Peyer's patch (tissue), 4 donors: ENCODE data around the gene SLC43A3. TPM values are rescaled to one million over a fixed set of nuclear protein-coding genes. Genes with fewer than 3 reads are reported as not detected.

ENCODE experiments used
- DNase-seq, 3 donors: peaks; one replicate each; pipeline ENCODE4 v3.0.0-alpha.2; 2017 to 2019
- H3K27ac ChIP-seq, 4 donors: fragments of 200-600 bp; sonication (generic); one replicate each; pipeline ENCODE4 v1.5.1; 2016 to 2019
- H3K27me3 ChIP-seq, 2 donors: fragments of 200-600 bp; sonication (generic); one replicate each; pipeline ENCODE4 v1.5.1; 2019
- H3K36me3 ChIP-seq, 3 donors: fragments of 200-600 bp; sonication (generic); one replicate each; pipeline ENCODE4 v1.5.1; 2016 to 2019
- H3K4me1 ChIP-seq, 4 donors: fragments of 200-600 bp; sonication (generic); one replicate each; pipeline ENCODE4 v1.5.1; 2016 to 2019
- H3K4me3 ChIP-seq, 4 donors: fragments of 200-600 bp; sonication (generic); 1 replicate in 3 of 4; 2 replicates in 1 of 4; pipeline ENCODE4 v1.5.1; 2016 to 2019; ENCODE audit warnings: mild to moderate bottlenecking in 1 of 4
- H3K9me3 ChIP-seq, 4 donors: fragments of 200-600 bp; sonication (generic); one replicate each; pipeline ENCODE4 v1.5.1; 2016 to 2019; ENCODE audit warnings: mild to moderate bottlenecking in 1 of 4
- POLR2A ChIP-seq, 2 donors: fragments of 450-650 bp; IDR thresholded peaks; one replicate each; pipeline ENCODE4 v1.5.1; 2017; ENCODE audit warnings: antibody characterized with exemption in 2 of 2, mild to moderate bottlenecking in 2 of 2, moderate library complexity in 2 of 2
- total RNA-seq, 4 donors: library from RNA; depleted of rRNA; stranded (reverse); fragments of >200 nt; gene quantifications; one replicate each; pipeline ENCODE4 v1.1.0, GENCODE V29; 2016
- TF ChIP-seq, protein P1 (sequence below), 6 experiments: fragments of 450-650 bp in 4 of 6; fragments of 200-600 bp in 2 of 6; sonication (generic) in 1 of 6; IDR thresholded peaks; one replicate each; pipeline ENCODE4 v1.5.1; 2017 to 2019; ENCODE audit warnings: antibody characterized with exemption in 6 of 6, mild to moderate bottlenecking in 3 of 6, moderate library complexity in 1 of 6

SLC43A3 gene
- total RNA-seq, 4 donors from 2014 or later = 5.1 to 38.8 (median 17.6) TPM

- H3K36me3 ChIP-seq = no peaks in the 10 kb centered on the region
- DNase-seq = no peak
- peaks cover 9 to 36% (median 28%) of the 10 kb centered on the region in 4 donors for H3K4me1 ChIP-seq
- H3K27me3 ChIP-seq = peaks cover 0 to 10% of the 10 kb centered on the region in 2 donors
- no peak for TF ChIP-seq POLR2A (IDR thresholded peaks at IDR 0.05)
- TF ChIP-seq, protein P1, sequence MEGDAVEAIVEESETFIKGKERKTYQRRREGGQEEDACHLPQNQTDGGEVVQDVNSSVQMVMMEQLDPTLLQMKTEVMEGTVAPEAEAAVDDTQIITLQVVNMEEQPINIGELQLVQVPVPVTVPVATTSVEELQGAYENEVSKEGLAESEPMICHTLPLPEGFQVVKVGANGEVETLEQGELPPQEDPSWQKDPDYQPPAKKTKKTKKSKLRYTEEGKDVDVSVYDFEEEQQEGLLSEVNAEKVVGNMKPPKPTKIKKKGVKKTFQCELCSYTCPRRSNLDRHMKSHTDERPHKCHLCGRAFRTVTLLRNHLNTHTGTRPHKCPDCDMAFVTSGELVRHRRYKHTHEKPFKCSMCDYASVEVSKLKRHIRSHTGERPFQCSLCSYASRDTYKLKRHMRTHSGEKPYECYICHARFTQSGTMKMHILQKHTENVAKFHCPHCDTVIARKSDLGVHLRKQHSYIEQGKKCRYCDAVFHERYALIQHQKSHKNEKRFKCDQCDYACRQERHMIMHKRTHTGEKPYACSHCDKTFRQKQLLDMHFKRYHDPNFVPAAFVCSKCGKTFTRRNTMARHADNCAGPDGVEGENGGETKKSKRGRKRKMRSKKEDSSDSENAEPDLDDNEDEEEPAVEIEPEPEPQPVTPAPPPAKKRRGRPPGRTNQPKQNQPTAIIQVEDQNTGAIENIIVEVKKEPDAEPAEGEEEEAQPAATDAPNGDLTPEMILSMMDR (IDR thresholded peaks at IDR 0.05) = no peak
- no peak overlapping the region for H3K4me3 ChIP-seq
- H3K27ac ChIP-seq = no peak overlapping the region
- no peaks in the 10 kb centered on the region for H3K9me3 ChIP-seq
These were observed 35.0 kb upstream of the SLC43A3 start for GRCh38 chr11:57461841-57462489.

DNA sequence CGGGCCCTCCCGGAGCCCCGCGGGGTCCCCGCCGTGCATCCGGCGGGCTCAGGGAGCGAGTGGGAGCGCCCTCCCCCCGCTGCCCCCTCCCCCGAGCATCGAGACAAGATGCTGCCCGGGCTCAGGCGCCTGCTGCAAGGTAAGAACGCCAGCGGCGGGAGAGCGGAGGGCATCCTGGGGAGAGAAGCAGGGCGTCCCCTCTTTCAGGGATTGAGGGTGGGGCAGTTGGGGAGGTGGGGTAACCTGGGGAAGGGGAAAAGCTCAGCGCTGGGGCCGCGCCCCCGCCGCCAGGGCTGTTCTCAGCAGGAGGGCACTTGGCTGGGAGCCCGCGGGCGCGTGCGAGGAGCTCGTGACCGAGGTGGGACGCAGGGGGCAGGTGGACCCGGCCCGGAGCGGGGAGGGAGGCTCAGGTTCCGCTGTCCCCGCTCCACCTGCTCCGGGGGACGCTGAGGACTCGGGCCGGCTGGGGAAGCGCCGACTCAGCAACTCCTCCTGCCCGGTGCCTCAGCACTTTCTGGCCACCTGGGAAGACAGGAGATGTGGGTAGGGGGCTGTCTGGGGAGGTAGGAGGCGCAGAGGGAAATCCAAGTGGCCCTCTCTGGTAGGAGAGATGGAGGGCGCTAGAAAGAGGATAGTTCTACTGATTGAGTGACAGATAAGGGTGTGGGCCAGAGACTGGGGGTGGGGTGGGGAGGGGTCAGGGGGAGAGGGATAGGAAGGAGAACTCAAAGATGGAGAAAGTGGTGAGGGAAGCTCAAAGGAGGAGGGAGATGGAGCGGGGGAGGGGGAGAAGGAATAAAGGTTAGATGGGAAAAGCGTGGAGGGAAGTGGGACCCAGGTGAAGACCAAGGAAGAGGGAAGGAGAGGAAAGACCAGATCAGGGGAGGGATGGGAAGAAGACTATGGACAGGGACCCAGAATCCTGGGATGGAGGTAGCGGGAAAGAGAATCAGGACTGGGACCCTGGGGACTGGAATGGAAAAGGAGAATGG is 34.1 kb upstream of the SLC43A3 start:
- Histone ChIP-seq H3K4me1 (peaks cover 9 to 37% (median 28%) of the 10 kb centered on the region in 4 donors), H3K27ac (no peak overlapping the region), H3K36me3 (no peaks in the 10 kb centered on the region), H3K9me3 (no peaks in the 10 kb centered on the region), H3K27me3 (peaks cover 0 to 10% of the 10 kb centered on the region in 2 donors), H3K4me3 (peak overlapping the region; percentile 31 to 56 (median 46))
- TF ChIP-seq, protein P1 (IDR thresholded peaks at IDR 0.05) = no peak
- no peak for TF ChIP-seq POLR2A (IDR thresholded peaks at IDR 0.05)
- DNase-seq = no peak

DNA sequence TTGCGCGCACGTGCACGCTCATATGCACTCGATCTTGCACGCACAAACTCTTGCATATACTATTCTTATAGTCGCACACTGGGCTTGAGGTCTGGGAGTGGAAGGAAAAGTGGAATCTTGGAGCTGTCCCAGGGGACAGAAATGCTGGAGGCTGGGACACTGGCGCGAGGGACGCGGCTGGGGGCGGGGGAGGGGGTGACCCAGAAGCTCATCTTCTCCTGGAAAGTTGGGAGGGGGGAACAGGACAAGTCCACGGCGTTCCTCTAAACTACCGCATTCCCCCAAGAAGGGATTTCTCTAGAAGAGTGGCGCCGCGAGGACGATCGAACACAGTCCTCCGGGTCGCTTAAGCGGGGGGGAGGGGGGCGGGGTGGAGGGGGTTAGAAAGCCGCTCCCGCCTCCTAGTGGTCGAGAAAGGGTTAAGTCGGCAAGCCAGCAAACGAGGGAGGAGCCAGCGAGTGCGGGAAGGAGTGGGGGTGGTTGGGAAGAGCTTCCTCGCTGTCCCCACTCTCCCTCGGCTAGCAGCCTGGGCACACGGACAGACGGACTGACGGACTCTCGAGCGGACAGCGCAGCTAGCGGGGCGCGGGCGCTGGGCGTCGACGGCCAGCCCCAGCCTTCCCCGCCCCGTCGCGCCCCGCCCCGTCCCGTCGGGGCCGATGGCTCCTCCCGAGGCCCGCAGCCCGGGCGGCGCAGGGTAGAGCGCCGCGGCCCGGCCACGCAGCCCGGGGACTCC is 33.3 kb upstream of the SLC43A3 start, which contains the start of gene RTN4RL2:
Gene RTN4RL2, plus strand, starts transcription at position 507 of the 736 bp plus-strand sequence. CDS start 338 bp downstream, outside the sequence.
- no peak for TF ChIP-seq POLR2A (IDR thresholded peaks at IDR 0.05)
- TF ChIP-seq, protein P1 (IDR thresholded peaks at IDR 0.05) = no peak
- Histone ChIP-seq H3K27ac (no peak within 1 kb of the TSS), H3K4me1 (peaks cover 9 to 37% (median 28%) of the 10 kb centered on the region in 4 donors), H3K27me3 (peaks cover 0 to 10% of the 10 kb centered on the region in 2 donors), H3K9me3 (no peaks in the 10 kb centered on the region), H3K4me3 (peak within 1 kb of the TSS; percentile 31 to 56 (median 46)), H3K36me3 (no peaks in the 10 kb centered on the region)
- DNase-seq = no peak

- DNase-seq = no peak
- peaks cover 0 to 10% of the 10 kb centered on the region in 2 donors for H3K27me3 ChIP-seq
These were observed 32.5 kb upstream of the SLC43A3 start for GRCh38 chr11:57459164-57460021.

More at GRCh38 chr11:57459164-57460021, 32.5 kb upstream of the SLC43A3 start:
- Histone ChIP-seq H3K9me3 (no peaks in the 10 kb centered on the region), H3K36me3 (no peaks in the 10 kb centered on the region), H3K27ac (no peak overlapping the region), H3K4me3 (peak overlapping the region; percentile 24 to 56 (median 46)), H3K4me1 (peaks cover 9 to 37% (median 28%) of the 10 kb centered on the region in 4 donors)
- TF ChIP-seq, protein P1 (IDR thresholded peaks at IDR 0.05) = no peak
